BJ (cell line): Measurements from ENCODE around the gene HBQ1. TPM values are rescaled to one million over a fixed set of nuclear protein-coding genes. Genes with fewer than 3 reads are reported as not detected.
"Not testable (repeated sequence)": the region's sequence is repeated elsewhere in the genome, so short reads cannot be mapped to it uniquely, and the experiment has no call there.

Source experiments
- CTCF ChIA-PET: fragments of 350-600 bp; formaldehyde crosslinking; extraction: SDS; loops from one replicate; lab custom pipeline; 2021; ENCODE audit warnings: antibody characterized with exemption, inconsistent platforms; lab: Yijun Ruan, JAX
- POLR2A ChIA-PET: fragments of 300-600 bp; sonication (Branson Sonifier 250); formaldehyde crosslinking; extraction: SDS; loops from one replicate; lab custom pipeline; 2021; ENCODE audit warnings: antibody characterized with exemption; lab: Charles Lee
- DNase-seq: peaks from one replicate; pipeline ENCODE4 v3.0.0-alpha.2; 2011; ENCODE audit warnings: low read depth
- H3K27me3 ChIP-seq: 2 replicates; pipeline ENCODE4 v1.6.0; 2011; ENCODE audit warnings: low read length; ENCODE audit not compliant: control insufficient read depth, insufficient read depth
- H3K36me3 ChIP-seq: 2 replicates; pipeline ENCODE4 v1.5.1; 2011; ENCODE audit warnings: low read length; ENCODE audit not compliant: control insufficient read depth, insufficient read depth
- H3K4me3 ChIP-seq: 2 replicates; pipeline ENCODE4 v1.5.1; 2011; ENCODE audit warnings: low read depth, mild to moderate bottlenecking, control low read depth, low read length
- polyA plus RNA-seq: library from polyadenylated mRNA; depleted of rRNA; stranded (reverse); fragments of >200 nt; gene quantifications from 2 replicates; pipeline ENCODE4 v1.2.3, GENCODE V29; 2011
- TF ChIP-seq, protein P1 (sequence below): IDR thresholded peaks from 2 replicates; pipeline ENCODE4 v1.5.1; 2011; ENCODE audit warnings: low read depth, mild to moderate bottlenecking, control low read depth, inconsistent platforms, low read length, moderate library complexity; ENCODE audit not compliant: insufficient read depth

Gene HBQ1
- polyA plus RNA-seq, 1 experiment, result 0.18 TPM

DNA sequence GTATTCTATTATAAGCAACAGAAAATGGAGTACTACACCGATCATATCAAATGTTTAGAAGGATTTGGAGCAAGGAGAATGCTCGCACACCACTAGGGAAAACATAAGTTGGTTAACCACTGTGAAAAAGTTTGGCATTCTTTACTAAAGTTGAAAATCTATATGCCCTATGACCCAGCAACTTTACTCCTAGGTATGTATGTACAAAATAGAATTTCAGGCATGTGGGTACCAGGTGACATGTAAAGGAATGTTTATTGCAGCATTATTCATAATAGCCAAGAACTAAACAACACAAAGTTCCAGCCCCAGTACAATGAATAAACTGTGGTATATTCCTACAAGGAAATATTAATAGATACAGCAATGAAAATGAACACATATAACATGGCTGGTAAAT is 33.6 kb upstream of the HBQ1 start:
- DNase-seq, result no peak
- no peak overlapping the region for H3K4me3 ChIP-seq
- POLR2A ChIA-PET, result no interaction called here
- no peaks in the 10 kb centered on the region for H3K27me3 ChIP-seq
- CTCF ChIA-PET, result no interaction called here
- H3K36me3 ChIP-seq, result no peaks in the 10 kb centered on the region
- TF ChIP-seq, protein P1, sequence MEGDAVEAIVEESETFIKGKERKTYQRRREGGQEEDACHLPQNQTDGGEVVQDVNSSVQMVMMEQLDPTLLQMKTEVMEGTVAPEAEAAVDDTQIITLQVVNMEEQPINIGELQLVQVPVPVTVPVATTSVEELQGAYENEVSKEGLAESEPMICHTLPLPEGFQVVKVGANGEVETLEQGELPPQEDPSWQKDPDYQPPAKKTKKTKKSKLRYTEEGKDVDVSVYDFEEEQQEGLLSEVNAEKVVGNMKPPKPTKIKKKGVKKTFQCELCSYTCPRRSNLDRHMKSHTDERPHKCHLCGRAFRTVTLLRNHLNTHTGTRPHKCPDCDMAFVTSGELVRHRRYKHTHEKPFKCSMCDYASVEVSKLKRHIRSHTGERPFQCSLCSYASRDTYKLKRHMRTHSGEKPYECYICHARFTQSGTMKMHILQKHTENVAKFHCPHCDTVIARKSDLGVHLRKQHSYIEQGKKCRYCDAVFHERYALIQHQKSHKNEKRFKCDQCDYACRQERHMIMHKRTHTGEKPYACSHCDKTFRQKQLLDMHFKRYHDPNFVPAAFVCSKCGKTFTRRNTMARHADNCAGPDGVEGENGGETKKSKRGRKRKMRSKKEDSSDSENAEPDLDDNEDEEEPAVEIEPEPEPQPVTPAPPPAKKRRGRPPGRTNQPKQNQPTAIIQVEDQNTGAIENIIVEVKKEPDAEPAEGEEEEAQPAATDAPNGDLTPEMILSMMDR, result no peak

DNA sequence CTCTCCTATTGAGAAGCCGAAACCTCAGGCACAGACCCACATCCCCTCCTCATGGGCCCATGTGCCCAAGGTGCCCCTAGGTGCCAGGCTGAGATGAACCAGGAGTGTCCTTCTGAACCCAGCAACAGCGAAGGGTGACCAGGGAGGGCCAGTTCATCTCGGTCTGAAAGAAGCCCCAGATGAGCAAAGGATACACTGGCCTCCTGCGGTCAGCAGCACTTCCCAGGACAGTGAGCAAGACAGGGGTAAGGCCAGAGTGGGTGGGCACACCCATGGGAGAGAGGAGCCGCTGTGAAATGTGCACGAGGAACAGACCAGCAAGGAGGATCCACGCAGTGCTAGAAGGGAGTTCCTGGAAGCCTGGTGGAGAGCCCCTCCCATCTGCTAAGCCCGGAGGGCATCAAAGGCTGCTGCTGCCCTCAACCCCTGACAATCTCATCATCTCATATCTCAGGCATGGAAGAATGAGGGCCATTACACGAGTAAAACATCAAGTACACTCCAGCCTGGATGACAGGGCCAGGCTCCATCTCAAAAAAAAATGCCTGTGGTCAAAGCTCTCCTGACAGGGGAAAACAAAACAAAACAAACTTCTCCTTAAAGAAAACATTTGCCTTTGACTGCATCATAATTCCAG is 31.1 kb upstream of the HBQ1 start:
- Histone ChIP-seq H3K4me3 (no peak overlapping the region), H3K27me3 (no peaks in the 10 kb centered on the region), H3K36me3 (no peaks in the 10 kb centered on the region)
- DNase-seq, result no peak
- TF ChIP-seq, protein P1, result no peak
- ChIA-PET POLR2A (interaction anchor here (0.7 kb wide), 1 partner anchor 74 kb away, joined by 4 read pairs; no protein-coding TSS in a partner anchor), CTCF (interaction anchor here (0.8 to 1.6 kb wide), 4 partner anchors 31 to 33 kb away, joined by 3 to 4 read pairs (median 4); partner anchors contain the start of gene HBQ1)

DNA sequence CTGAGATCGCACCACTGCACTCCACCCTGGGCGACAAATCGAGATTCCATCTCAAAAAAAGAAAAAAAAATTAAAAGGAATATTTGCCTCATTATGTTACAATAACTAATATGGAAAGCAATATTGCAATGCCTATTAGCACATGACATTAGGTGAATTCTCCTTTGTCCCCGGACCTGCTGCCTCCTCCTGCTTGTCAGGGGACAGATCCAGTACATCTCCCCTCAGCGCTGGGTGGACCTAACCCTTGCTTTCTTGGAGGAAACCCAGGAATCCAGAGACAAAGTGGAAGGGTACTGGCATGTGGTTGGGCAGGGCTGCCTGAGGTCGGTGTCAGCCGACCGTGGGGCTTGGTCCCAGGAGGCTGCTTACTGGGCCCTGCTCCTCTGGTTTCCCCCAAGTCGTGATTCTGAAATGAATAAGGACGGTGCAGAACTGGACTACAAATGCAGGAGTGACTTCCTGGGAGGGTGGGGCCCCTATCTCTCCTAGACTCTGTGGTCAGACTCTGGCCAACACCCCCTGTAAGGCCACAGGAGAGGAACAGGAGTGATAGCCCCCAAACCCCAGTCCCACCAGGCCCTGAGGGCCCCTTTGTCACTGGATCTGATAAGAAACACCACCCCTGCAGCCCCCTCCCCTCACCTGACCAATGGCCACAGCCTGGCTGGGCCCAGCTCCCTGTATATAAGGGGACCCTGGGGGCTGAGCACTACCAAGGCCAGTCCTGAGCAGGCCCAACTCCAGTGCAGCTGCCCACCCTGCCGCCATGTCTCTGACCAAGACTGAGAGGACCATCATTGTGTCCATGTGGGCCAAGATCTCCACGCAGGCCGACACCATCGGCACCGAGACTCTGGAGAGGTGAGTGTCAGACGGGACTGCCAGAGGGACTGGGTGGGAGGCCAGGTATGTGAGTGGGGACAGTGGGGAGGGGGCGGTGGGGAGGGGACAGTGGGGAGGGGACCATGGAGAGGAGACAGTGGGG is 27.8 kb upstream of the HBQ1 start, which contains the start of gene HBZ:
TSS of gene HBZ (plus strand) at position 504 of the 988 bp plus-strand sequence. CDS start at position 770, 266 bp downstream.
- no peaks in the 10 kb centered on the region for H3K36me3 ChIP-seq
- POLR2A ChIA-PET, result no interaction called here
- CTCF ChIA-PET, result no interaction called here
- DNase-seq, result no peak
- TF ChIP-seq, protein P1, result no peak
- H3K4me3 ChIP-seq, result no peak within 1 kb of the TSS
- peaks cover 2% of the 10 kb centered on the region for H3K27me3 ChIP-seq

DNA sequence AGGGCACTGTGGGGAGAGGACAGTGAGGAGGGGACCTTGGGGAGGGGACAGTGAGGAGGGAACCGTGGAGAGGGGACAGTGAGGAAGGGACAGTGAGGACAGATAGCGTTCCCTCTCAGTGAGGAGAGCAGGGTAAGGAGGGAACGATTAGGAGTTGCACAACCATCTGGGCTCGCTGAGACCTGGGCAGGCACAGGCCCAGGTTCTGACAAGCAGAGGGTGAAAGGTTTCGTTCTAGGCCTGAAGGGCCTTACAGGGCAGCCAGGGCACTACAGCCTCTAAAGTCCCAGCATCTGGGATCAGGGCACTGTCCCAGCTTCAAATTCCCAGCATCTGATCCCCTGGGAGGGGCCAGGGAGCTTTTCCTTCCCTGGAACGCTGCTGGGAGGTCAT is 27.1 kb upstream of the HBQ1 start:
- H3K36me3 ChIP-seq, POLR2A ChIA-PET, H3K27me3 ChIP-seq, DNase-seq, CTCF ChIA-PET, H3K4me3 ChIP-seq: not testable (repeated sequence)

DNA sequence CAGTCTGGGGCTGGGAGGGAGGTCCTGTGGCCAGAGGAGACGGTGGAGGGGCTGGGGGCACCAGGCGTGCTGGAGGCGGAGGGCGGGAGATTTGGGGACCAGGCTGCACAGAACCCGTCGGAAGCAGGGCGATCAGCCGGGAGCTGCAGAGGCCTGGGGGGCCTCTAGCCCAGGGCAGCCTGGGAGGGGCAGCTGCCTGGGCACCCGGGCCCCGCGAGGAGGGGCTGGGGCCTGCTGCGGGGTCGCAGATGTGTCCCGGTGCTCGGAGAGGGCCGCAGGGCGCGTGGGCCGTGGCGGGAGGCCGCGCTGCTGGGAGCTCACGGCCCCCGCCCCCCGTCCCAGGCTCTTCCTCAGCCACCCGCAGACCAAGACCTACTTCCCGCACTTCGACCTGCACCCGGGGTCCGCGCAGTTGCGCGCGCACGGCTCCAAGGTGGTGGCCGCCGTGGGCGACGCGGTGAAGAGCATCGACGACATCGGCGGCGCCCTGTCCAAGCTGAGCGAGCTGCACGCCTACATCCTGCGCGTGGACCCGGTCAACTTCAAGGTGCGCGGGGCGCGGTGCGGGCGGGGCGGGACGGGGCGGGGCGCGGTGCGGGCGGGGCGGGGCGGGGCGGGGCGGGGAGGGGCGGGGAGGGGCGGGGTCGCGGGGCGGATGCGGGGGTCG is 26.6 kb upstream of the HBQ1 start:
- H3K27me3 ChIP-seq, H3K36me3 ChIP-seq, CTCF ChIA-PET, POLR2A ChIA-PET, H3K4me3 ChIP-seq, DNase-seq: not testable (repeated sequence)
